ENCODE results near the gene DNM1. TPM values are rescaled to one million over a fixed set of nuclear protein-coding genes. Genes with fewer than 3 reads are reported as not detected.

DNM1 gene
- total and polyA plus RNA-seq, 4 donors, result 0.29 to 5.9 (median 1.1) TPM

DNA sequence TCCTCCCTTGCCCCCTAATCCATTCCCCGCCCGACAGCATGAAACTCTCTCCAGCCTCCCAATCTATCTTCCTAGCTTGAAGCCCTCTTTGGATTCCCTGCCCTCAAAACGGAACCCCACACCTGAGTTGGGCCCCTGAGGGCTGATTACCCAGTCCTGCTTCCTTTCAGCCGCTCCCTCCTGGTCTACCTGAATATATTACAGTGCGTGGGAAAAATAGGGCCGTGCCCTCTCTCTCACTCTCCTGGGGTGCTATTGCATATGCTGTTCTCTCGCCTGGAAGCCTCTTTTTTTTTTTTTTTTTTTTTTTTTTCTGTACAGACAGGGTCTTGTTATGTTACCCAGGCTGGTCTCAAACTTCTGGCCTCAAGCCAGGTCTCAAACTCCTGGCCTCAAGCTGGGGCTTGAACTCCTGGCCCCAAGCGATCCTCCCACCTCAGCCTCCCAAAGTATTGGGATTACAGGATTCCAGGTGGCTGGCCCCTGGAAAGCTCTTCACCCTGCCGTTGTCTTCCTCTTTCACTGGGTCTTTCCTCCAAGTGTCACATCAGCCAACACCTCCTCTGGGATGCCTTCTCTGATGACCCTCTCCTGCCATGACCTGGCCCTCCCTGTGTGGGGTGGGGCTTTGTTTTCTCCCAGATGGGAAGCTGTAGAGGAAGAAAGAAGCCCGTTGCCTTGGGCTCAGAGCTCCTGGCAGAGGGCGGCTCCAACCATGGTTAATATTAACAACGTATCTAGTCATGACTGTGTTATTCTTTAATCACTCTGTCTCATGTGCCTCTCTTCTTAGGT is 8.2 kb downstream of the DNM1 start:
- H3K27ac ChIP-seq (ENCODE audit: low read depth in 1 of 2, low read length in 2 of 2), result peak overlapping the region; percentile 82 to 88
- DNase-seq (ENCODE audit: low spot score), result no peak
- no peaks in the 10 kb centered on the region for H3K27me3 ChIP-seq (ENCODE audit: control insufficient read depth in 4 of 4, insufficient read depth in 4 of 4, low read length in 3 of 4)
- TF ChIP-seq HNF4A (conservative IDR thresholded peaks at IDR 0.05) (no peak), SP1 (IDR thresholded peaks at IDR 0.05) (peak; percentile 32), ATF3 (IDR thresholded peaks at IDR 0.05) (no peak), YY1 (IDR thresholded peaks at IDR 0.05) (peak; percentile 33), NR2F2 (IDR thresholded peaks at IDR 0.05) (no peak), EGR1 (IDR thresholded peaks at IDR 0.05; ENCODE audit: low read depth in 2 of 2) (no peak), RXRA (IDR thresholded peaks at IDR 0.05) (peak in 1 of 2 donors; percentile 20), HNF4G (IDR thresholded peaks at IDR 0.05) (no peak), RAD21 (IDR thresholded peaks at IDR 0.05) (no peak)
- TF ChIP-seq, protein P1, sequence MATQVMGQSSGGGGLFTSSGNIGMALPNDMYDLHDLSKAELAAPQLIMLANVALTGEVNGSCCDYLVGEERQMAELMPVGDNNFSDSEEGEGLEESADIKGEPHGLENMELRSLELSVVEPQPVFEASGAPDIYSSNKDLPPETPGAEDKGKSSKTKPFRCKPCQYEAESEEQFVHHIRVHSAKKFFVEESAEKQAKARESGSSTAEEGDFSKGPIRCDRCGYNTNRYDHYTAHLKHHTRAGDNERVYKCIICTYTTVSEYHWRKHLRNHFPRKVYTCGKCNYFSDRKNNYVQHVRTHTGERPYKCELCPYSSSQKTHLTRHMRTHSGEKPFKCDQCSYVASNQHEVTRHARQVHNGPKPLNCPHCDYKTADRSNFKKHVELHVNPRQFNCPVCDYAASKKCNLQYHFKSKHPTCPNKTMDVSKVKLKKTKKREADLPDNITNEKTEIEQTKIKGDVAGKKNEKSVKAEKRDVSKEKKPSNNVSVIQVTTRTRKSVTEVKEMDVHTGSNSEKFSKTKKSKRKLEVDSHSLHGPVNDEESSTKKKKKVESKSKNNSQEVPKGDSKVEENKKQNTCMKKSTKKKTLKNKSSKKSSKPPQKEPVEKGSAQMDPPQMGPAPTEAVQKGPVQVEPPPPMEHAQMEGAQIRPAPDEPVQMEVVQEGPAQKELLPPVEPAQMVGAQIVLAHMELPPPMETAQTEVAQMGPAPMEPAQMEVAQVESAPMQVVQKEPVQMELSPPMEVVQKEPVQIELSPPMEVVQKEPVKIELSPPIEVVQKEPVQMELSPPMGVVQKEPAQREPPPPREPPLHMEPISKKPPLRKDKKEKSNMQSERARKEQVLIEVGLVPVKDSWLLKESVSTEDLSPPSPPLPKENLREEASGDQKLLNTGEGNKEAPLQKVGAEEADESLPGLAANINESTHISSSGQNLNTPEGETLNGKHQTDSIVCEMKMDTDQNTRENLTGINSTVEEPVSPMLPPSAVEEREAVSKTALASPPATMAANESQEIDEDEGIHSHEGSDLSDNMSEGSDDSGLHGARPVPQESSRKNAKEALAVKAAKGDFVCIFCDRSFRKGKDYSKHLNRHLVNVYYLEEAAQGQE (IDR thresholded peaks at IDR 0.05), result peak; percentile 19
- H3K9ac ChIP-seq (ENCODE audit: low read depth in 1 of 2, low read length in 2 of 2), result no peak overlapping the region
- peaks cover 4 to 58% (median 32%) of the 10 kb centered on the region in 4 donors for H3K4me1 ChIP-seq (ENCODE audit: control insufficient read depth in 4 of 4, insufficient read depth in 4 of 4, low read length in 3 of 4)
- WGBS, result 64% methylated on average over 12 of the region's 12 CpGs
- H3K4me3 ChIP-seq (ENCODE audit: low read depth in 1 of 3, low read length in 3 of 3), result no peak overlapping the region
- H3K36me3 ChIP-seq (ENCODE audit: control insufficient read depth in 4 of 4, insufficient read depth in 3 of 4, low read depth in 1 of 4, low read length in 3 of 4), result no peaks in the 10 kb centered on the region
- no peaks in the 10 kb centered on the region for H3K9me3 ChIP-seq (ENCODE audit: control insufficient read depth in 4 of 4, low read length in 3 of 4)

- Histone ChIP-seq H3K9ac (ENCODE audit: low read depth in 1 of 2, low read length in 2 of 2) (no peak overlapping the region), H3K27ac (ENCODE audit: low read depth in 1 of 2, low read length in 2 of 2) (peak overlapping the region; percentile 82 to 88), H3K4me3 (ENCODE audit: low read depth in 1 of 3, low read length in 3 of 3) (no peak overlapping the region), H3K27me3 (ENCODE audit: control insufficient read depth in 4 of 4, insufficient read depth in 4 of 4, low read length in 3 of 4) (no peaks in the 10 kb centered on the region), H3K36me3 (ENCODE audit: control insufficient read depth in 4 of 4, insufficient read depth in 3 of 4, low read depth in 1 of 4, low read length in 3 of 4) (no peaks in the 10 kb centered on the region), H3K4me1 (ENCODE audit: control insufficient read depth in 4 of 4, insufficient read depth in 4 of 4, low read length in 3 of 4) (peaks cover 6 to 60% (median 32%) of the 10 kb centered on the region in 4 donors), H3K9me3 (ENCODE audit: control insufficient read depth in 4 of 4, low read length in 3 of 4) (no peaks in the 10 kb centered on the region)
- peak; percentile 1 for TF ChIP-seq SP1 (IDR thresholded peaks at IDR 0.05)
- no peak for TF ChIP-seq RXRA (IDR thresholded peaks at IDR 0.05)
- peak; percentile 5 for TF ChIP-seq YY1 (IDR thresholded peaks at IDR 0.05)
- TF ChIP-seq HNF4A (conservative IDR thresholded peaks at IDR 0.05), result no peak
- no peak for DNase-seq (ENCODE audit: low spot score)
- WGBS, result 35% methylated on average over 2 of the region's 2 CpGs
Observed at GRCh38 chr9:128211981-128212281, 8.8 kb downstream of the DNM1 start.

DNA sequence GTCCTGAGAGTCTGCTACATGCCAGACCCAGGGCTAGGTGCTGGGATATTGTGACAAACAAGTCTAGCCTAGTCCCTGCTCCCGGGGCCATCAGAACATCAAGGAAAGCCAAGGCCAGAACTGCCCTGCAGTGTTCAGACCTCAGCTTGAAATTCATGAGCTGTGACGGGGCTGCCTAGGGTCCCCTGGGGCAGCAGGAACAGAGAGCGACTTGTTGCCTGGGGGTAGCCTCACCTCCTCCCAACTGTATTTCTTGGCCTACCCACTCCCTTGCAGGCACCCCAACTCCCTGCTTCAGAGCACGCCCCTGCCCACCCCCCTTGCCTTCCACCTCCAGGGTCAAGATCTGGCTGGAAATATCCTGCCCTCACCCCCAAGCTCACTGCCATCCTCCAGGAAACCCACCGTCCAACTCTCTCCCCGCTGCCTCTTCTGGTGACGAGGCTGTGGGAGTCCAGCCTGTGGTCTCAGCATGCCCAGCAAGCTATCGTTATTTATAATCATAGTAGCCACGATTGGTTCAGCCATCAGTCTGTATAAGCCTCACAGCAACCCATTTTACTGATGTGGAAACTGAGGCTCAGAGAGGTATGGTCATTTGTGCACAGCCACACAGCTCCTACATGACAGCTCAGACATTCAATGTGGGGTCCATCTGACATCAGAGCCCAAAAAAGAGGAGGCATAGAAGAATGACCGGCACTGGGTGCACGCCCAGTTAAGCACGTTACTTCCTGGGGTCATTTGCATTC is 10.7 kb downstream of the DNM1 start:
- no peaks in the 10 kb centered on the region for H3K9me3 ChIP-seq (ENCODE audit: control insufficient read depth in 4 of 4, low read length in 3 of 4)
- no peaks in the 10 kb centered on the region for H3K36me3 ChIP-seq (ENCODE audit: control insufficient read depth in 4 of 4, insufficient read depth in 3 of 4, low read depth in 1 of 4, low read length in 3 of 4)
- peaks cover 8 to 71% (median 42%) of the 10 kb centered on the region in 4 donors for H3K4me1 ChIP-seq (ENCODE audit: control insufficient read depth in 4 of 4, insufficient read depth in 4 of 4, low read length in 3 of 4)
- TF ChIP-seq ATF3 (IDR thresholded peaks at IDR 0.05) (no peak), JUND (IDR thresholded peaks at IDR 0.05) (no peak), SP1 (IDR thresholded peaks at IDR 0.05) (no peak), GABPA (IDR thresholded peaks at IDR 0.05 in 1 of 2, conservative IDR thresholded peaks at IDR 0.05 in 1 of 2) (no peak), FOXA2 (IDR thresholded peaks at IDR 0.05) (no peak)
- TF ChIP-seq, protein P2, sequence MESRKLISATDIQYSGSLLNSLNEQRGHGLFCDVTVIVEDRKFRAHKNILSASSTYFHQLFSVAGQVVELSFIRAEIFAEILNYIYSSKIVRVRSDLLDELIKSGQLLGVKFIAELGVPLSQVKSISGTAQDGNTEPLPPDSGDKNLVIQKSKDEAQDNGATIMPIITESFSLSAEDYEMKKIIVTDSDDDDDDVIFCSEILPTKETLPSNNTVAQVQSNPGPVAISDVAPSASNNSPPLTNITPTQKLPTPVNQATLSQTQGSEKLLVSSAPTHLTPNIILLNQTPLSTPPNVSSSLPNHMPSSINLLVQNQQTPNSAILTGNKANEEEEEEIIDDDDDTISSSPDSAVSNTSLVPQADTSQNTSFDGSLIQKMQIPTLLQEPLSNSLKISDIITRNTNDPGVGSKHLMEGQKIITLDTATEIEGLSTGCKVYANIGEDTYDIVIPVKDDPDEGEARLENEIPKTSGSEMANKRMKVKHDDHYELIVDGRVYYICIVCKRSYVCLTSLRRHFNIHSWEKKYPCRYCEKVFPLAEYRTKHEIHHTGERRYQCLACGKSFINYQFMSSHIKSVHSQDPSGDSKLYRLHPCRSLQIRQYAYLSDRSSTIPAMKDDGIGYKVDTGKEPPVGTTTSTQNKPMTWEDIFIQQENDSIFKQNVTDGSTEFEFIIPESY (IDR thresholded peaks at IDR 0.05), result no peak
- DNase-seq (ENCODE audit: low spot score), result no peak
- 91% methylated on average over 12 of the region's 12 CpGs for WGBS
- H3K27ac ChIP-seq (ENCODE audit: low read depth in 1 of 2, low read length in 2 of 2), result no peak overlapping the region
- no peak overlapping the region for H3K4me3 ChIP-seq (ENCODE audit: low read depth in 1 of 3, low read length in 3 of 3)
- H3K27me3 ChIP-seq (ENCODE audit: control insufficient read depth in 4 of 4, insufficient read depth in 4 of 4, low read length in 3 of 4), result no peaks in the 10 kb centered on the region
- no peak overlapping the region for H3K9ac ChIP-seq (ENCODE audit: low read depth in 1 of 2, low read length in 2 of 2)

All from liver (tissue), 9 donors.